ENCODE results near the gene TCEANC2.
A peak's percentile ranks its signal among the peaks of the same experiment; 100 is the strongest.
"Not testable (repeated sequence)": the region's sequence is repeated elsewhere in the genome, so short reads cannot be mapped to it uniquely, and the experiment has no call there.

Gene TCEANC2

DNA sequence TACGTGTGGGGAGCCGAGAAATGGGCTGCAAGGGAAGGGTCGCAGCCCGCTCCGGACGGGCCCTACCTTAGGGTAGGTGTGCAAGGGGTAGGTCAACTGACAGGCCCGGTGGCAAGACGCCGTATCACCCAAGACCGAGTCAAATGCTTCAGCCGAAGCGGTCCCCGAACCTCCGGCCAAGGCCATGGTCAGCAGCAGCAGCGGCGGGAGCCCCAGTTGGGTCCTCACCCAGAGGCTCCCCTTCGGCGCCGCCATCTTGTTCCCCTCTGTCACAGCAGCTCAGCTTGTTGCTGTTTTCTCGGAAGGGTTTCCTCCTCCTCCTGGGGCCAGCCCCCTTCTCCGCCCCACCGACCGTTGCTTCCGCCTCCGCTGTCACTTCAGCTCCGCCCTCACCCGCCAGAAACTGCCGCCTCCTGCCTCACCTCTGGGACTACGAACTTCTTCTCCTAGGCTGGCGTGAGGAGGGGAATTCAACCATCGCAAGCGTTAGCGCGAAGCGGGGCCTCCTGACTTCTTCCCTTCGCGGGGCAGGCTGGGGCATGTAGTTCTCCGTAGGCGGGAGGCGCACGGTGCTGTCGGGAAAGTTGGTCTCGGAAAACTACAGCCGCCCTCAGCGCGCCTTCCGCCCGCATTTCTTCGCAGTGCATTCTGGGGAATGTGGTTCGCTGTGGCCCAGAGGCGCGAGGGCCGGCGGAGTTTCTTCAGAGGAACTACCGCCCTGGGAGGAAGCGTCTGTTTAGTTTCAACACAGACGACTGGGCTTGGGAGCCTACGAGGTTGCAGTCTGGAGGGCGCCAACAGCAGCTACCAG lies at the start of gene TCEANC2, which contains the start of gene TMEM59:
TSS of gene TCEANC2 (plus strand) at position 675 of the 811 bp plus-strand sequence. CDS start 815 bp downstream, outside the sequence.
TSS of gene TMEM59 (minus strand) at position 271 of the 811 bp plus-strand sequence. CDS start at position 255, 16 bp downstream.
- peak; percentile 99 for DNase-seq

DNA sequence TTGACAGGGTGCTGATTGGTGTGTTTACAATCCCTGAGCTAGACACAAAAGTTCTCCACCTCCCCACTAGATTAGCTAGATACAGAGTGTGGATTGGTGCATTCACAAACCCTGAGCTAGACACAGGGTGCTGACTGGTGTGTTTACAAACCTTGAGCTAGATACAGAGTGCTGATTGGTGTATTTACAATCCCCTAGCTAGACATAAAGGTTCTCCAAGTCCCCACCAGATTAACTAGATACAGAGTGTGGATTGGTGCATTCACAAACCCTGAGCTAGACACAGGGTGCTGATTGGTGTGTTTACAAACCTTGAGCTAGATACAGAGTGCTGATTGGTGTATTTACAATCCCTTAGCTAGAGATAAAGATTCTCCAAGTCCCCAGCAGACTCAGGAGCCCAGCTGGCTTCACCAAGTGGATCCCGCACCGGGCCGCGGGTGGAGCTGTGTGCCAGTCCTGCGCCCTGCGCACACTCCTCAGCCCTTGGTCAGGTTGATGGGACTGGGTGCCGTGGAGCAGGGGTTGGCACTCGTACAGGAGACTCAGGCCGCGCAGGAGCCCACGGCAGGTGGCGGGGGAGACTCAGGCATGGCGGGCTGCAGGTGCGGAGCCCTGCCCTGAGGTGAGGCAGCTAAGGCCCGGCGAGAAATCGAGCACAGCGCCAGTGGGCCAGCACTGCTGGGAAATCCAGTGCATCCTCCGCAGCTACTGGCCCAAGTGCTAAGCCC lies 49.5 kb upstream of the TCEANC2 start:
- DNase-seq: not testable (repeated sequence)

DNA sequence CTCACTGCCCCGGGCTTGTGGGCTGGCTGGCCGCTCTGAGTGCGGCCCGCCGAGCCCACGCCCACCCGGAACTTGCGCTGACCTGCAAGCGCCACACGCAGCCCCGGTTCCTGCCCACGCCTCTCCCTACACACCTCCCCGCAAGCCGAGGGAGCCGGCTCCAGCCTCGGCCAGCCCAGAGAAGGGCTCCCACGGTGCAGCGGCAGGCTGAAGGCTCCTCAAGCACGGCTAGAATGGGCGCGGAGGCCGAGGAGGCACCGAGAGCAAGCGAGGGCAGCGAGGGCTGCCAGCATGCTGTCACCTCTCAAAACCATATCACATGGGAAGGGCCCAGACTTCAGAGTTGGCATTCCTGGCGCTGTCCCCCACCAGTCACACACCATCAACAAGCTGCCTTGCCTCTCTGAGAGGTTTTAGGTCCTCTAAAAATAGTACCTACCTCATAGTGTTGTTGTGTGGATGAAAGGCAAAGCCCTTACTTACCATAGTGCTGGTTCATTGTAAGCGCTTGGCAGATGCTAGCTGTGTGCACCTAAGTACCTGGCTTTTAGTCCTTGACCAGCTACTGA lies 48.8 kb upstream of the TCEANC2 start:
- DNase-seq: no peak

DNA sequence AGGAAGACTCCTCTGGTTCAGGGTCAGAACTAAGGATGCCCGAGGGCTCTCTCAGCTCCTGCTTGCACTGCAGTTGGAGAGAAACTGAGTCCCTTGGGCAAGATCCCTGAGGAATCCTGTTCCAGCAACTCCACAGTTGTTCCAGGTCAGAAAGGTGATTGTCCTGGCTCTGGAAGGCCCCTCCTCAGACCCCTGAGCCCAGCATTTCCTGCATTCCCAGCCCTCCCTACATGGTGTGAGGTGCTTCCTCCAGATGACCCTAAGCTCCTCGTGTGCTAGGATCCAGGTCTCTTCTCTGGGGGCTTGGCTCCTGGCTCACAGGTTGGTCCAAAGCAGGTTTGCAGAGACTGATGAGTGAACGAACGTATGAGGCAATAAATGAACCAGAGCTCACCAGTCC lies 46.9 kb upstream of the TCEANC2 start:
- DNase-seq: no peak

DNA sequence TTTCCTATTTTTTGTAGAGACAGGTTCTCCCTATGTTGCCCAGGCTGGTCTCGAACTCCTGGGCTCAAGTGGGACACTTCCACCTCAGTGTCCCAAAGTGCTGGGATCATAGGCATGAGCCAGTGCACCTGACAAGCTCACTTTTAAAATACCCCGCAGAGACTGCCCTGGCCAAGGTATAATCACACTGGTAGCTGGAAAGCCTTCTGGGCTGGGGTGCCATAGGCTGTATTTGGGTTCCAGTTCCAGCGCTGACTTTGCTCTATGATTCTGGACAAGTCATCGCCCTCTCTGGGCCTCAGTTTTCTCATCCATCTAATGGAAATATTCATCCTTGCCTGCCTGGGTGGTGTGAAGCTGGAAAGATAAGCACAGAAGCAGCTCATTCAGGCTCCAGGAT lies 45.8 kb upstream of the TCEANC2 start:
- DNase-seq: no peak

DNA sequence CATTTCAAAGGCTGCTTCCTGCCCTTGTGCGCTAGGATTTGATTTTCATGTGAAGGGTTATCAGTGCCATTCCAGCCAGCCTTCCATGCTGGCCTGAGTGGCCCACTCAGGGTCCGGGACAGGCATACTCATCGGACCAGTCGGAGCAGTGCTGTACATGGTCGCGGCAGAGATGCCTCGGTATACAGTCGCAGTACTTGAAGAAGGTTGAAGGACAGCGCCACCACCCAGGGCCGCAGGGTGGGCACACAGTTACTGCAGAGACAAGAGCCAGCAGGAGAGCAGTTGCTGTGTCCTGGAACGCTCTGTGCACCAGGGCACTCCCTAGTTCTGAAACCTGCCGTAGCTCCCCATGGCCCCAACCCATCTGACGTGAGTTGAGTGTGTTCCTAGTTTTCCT lies 44.5 kb upstream of the TCEANC2 start:
- no peak for DNase-seq

DNA sequence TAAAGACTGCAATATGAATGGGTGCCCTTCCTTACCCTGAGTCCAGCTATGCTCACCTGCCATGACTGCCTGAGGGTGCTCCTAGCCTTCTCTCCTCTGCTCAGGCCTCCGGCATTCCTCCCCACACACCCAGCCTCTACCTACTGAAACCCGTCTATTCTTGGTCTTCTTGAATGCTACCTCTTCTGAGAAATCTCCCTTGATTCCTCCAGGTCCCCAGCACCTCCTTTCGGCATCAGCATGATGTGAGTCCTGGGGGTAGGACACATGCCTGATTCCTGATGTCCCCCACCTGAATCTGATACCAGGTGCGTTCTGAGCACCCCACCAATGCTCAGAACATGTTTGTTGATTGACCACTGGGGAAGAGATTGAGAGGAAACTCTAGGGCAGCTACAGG lies 44.0 kb upstream of the TCEANC2 start:
- no peak for DNase-seq

DNA sequence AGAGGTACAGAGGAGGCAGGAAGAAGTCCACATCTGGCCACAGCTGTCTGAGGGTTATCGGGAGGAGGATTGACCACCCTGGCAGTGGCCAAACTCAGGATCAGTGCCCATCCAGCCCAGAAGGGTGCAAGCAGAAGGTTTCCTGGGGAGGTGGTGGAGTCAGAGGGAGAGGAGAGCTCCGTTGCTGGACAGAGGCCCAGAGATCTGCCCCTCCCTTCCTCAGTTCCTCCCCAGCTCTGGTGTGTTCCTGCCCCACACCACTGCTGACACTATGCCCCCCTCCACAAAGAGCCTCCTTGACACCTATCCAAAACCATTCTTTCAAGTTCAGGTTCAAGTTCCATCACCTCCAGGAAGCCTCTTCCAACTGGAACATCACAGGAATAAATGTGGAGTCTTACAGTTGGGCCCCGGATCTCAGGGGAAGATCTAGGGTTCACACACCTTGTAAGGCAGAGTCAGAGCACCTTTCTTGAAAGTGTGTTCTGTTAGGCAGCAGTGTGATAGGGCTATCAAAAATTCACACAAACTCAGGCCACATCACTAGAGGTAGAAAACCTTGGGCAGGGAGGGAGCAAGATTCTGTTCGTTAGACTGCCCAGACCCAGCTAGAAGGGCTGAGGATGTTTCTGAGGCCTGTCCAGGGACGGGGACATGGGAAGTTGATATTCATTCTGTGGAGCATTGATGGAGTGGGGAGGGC lies 42.8 kb upstream of the TCEANC2 start:
- DNase-seq: no peak

DNA sequence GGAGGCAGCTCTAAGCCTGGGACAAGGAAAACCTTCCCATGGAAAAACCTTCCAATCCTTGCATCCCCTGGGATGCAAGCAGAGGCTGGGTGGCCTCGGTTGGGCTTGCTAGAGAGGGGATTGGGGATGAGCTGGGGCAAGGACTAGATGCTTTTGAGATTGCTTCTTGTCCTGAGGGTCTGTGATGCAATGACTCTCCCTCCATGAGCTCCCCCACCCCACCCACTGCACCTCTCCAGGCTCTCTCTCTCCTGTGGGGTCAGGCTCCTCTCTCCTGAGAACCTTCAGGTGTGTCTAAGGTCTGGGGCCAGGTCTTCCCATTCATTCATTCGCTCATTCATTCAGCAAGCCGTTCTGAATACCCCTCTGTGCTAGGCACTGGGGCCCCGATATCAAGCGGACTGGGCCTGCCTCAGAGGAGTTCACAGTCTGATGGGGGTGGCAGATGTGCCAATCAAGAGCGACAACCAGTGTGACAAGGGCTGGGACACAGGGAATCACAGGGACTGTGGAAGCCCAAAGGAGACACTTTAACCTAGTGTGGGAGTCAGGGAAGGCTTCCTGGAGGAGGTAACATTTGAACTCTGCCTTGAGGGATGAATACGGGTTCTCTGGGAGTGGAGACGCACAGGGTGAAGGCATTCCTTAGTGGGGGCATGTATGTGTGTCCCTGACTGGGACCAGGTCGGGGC lies 41.9 kb upstream of the TCEANC2 start:
- DNase-seq: no peak

DNA sequence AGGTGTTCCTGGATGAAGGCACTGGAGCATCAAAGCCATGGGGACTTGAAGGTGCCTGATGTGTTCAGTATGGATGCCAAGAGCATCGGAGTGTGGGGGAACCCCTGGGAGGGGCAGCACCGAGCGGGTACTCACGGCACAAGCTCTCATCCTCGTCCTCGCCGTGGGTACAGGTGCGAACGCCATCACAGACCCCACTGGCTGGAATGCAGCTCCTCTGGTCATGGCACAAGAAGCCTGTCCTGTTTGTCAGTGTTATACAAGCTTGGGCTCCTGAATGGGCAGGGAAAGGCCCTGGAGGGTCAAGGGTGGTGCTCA lies 41.4 kb upstream of the TCEANC2 start:
- no peak for DNase-seq

DNA sequence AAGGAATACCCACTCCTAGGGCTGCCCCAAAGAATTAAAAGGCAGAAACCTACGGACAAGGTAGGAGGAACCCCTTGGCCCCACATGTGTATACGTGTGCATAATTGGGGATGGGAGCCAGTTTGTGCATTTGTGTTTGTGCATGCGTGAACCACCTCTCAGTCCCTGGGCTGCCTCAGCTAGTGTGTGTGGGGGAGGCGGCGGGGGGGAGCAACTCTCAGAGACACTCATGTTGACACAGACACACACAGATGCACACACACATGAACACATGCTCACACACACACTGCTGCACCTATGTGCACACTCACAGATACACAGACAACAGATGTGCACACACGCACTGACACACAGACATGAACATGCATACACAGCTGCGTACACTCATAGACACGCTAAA lies 40.5 kb upstream of the TCEANC2 start:
- DNase-seq: no peak

DNA sequence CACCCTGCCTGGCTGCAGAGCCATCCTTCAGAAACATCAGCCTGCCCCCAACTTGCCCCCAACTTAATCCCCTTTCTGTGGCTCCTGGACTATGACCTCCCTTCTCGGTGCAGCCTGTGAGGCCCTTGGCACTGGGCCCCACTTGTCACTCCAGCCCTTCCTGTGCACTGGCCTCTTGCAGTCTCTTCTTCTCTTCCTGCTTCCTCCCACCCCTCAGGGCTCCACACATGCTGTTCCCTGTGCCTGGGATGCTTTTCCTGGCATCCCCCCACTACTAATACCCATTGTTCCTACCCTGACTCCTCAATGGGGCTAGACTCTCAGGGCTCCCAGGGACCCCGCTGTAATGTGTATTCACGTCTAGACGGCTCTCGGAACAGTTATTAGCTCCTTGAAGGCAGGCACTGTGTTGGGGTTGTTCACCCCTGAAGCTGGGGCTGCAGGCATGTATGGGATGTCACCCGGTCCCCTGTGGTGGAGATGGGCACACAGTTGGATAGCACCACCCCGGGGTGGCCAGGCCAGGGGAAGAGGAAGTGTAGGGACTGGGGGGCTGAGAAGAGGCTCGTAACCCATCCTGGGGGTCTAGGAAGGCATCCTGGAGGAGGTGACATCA lies 39.9 kb upstream of the TCEANC2 start:
- no peak for DNase-seq

DNA sequence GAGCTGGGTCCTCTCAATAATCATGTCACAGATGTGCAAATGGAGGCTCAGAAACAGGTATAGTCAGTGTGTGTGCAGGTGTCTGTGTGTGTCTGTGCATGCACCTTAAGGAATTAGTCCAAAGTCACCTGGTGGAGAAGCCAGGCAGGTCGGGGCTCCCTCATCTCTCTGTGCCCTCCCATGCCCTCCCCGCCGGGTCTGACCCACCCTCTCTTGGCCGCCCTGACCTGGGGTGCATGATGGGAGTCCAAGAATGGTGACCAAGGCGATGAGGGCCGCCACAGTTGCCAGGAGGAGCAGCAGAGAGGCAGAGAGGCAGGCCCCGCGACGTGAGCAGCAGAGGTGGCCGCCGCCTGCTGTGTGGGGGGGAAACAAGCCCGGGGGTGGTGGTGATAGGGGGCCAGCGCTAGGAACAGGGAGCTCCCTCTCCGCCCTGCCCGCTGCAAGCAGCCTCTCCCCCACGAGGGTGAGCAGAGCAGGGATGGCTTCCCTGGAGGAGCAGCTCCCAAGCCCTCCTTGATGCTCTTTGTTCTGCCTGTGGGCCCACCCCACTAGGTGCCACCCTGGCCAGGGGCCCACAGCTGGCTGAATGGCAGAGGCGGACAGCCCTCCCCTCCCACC lies 39.3 kb upstream of the TCEANC2 start:
- DNase-seq: no peak

DNA sequence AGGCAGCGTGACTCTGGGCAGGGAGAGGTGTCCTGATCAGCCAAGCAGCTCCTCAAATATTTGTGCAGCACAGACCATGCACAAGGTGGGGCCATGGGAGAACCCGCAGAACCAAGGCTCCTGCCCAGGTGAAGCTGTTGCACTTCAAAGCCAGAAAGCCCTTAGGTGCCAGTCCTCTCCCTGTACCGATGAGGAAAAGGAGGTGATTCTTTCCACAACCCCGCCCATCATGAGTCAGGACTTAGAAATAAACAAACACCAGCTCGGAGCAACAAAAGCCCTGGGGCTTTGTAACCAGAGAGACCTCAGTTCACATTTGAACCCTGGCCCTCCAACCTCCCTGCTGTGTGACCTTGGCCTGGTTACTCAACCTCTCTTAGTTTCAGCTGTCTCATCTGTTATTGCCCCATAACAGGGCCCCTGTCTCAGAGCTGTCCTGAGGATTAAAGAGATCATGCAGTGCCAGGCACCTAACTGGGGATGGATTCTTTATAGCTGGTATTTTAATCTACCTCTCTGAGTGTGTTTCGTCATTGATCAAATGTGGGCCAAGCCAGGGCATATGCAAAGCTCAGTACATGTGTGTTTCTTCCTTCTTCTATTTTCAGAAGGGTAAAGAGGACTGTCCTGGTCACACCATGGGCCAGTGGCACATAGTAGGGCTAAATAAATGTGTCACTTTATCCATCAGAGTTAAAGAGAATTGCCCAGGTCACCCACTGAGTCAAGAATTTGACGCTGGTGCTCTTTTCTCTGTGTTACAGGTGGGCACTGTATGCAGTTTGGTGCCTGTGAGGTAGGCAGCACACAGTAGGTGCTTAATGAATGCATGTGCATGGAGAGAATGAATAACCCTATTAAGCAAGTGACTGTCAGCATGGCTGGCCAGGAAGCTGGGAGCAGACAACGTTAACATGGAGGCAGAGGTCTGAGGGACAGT lies 36.8 kb upstream of the TCEANC2 start:
- DNase-seq: no peak

DNA sequence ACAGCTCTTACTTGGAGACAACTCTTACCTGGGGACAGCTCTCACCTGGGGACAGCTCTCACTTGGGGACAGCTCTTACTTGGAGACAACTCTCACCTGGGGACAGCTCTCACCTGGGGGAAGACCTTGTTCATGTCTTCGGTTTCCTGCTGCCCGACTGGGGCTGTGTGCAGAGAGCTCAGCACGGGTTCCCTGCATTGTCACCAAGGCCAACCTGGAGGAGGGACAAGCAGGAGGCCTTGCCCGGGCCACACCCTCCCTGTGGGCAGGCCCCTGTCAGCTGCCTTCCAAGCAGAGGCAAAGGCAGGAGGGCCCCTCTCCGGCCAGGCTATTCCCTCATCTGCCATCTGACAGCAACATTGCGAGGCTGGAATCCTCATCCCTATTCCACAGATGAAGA lies 35.4 kb upstream of the TCEANC2 start, which contains the start of gene LDLRAD1:
TSS of gene LDLRAD1 (minus strand) at position 208 of the 400 bp plus-strand sequence. CDS start at position 134, 74 bp downstream.
- DNase-seq: peak; percentile 40

DNA sequence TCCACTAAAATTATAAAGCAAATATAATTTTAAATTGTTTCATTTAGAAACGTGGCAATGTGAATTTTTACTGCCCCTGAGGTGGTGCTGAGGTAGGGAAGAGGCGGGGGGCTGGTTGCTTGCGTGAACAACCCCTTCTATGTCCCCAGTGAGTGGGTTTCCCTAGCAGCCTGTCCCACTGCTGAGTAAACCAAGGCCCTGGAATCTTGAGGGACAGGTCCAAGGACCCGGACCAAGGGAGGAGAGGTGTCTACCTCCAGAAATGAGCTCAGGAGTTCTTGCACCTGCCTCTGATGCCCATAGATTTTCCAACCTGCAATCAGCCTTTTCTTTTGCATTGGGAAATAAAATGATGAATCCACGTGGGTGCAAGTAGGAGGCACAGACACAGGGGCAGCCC lies 34.8 kb upstream of the TCEANC2 start:
- DNase-seq: no peak

DNA sequence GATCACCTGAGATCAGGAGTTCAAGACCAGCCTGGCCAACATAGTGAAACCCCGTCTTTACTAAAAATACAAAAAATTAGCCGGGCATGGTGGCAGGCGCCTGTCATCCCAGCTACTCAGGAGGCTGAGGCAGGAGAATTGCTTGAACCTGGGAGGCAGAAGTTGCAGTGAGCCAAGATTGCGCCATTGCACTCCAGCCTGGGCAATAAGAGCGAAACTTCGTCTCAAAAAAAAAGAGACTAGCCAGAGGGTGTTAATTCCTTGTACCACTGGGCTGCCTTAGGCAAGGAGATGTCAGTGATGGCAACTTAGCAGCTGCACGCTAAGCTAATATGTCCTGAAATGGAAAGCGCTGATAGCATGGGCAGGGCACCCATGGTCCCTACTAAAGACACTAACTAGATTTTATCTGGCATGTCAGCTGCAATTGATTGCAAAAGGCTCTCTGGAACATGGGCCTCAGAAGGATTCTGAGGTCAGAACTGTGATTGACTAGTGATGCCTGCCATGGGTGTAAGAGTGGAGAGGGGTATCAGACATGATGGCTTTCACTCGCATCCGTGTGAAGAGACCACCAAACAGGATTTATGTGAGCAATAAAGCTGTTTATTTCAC lies 33.7 kb upstream of the TCEANC2 start:
- DNase-seq: peak; percentile 9

DNA sequence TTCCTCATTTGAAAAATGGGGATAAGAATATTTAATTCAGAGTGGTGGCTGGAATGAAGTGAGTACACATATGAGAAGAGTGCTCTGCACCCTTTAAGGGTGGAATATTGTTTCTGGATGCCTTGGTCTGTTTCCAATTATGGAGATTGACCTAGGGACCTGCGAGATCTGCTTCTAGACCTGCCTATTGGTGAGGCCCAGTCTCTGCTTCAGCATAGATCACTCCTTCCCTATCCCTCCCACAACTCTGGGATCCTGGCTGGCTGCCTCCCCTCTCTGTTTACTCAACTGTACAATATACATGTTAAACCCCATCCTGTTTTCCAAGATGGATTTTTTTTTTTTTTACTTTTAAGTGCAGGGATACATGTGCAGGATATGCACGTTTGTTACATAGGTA lies 29.1 kb upstream of the TCEANC2 start:
- no peak for DNase-seq

DNA sequence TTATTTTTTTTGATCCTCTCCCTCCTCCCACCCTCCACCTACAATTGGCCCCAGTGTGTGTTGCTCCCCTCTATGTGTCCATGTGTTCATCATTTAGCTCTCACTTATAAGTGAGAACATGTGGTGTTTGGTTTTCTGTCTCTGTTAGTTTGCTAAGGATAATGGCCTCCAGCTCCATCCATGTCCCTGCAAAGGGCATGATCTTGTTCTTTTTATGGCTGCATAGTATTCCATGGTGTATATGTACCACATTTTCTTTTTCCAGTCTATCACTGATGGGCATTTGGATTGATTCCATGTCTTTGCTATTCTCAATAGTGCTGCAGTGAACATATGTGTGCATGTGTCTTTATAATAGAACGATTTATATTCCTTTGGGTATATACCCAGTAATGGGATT lies 28.6 kb upstream of the TCEANC2 start:
- not testable (repeated sequence) for DNase-seq

DNA sequence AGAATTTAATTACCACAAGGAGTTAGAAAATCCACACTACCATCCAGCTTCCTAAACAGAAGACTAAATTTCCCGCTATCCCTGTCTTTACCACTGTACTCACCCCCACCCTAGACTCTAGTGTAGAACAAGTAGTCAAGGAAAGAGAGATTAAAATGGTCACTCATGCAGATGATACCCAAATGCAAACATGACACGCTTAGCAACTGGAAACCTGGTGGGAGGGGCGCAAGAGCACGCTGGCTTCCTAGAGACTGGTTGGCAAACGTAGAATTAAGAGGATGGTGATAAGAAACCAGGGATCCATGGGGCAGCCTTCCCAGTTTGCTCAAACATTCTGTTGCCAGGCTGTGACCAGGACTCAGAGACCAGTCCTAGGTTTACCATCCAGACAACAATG lies 25.6 kb upstream of the TCEANC2 start:
- no peak for DNase-seq
